ENCODE results near the gene NBEAL2. TPM values are rescaled to one million over a fixed set of nuclear protein-coding genes. Genes with fewer than 3 reads are reported as not detected.
A peak's percentile ranks its signal among the peaks of the same experiment; 100 is the strongest.

Gene NBEAL2
- total and polyA plus RNA-seq, 2 of the 8 experiments (the other 6 are each of a cell fraction or from before 2014, with no cell fraction given) = 27.3 to 46.9 TPM

- Histone ChIP-seq H3K79me2 (ENCODE audit: control insufficient read depth in 1 of 2, insufficient read depth in 2 of 2, low read length in 2 of 2) (peaks cover 5 to 75% of the 10 kb centered on the region in 2 experiments), H3K4ac (replicated peaks; ENCODE audit: insufficient read length, low read depth, low read length) (peak overlapping the region; percentile 11), H3K9ac (replicated peaks in 1 of 4; ENCODE audit: extremely low read depth in 1 of 4, low read depth in 3 of 4, low read length in 3 of 4) (no peak overlapping the region), H2BK15ac (ENCODE audit: low read length) (no peak overlapping the region), H2BK5ac (ENCODE audit: low read depth, low read length) (no peak overlapping the region), H3K4me1 (replicated peaks in 1 of 4; ENCODE audit: control insufficient read depth in 3 of 4, insufficient read depth in 4 of 4, low read length in 3 of 4) (peaks cover 5 to 14% (median 7%) of the 10 kb centered on the region in 4 experiments; a peak in 5 of 7 replicates), H3K18ac (ENCODE audit: extremely low read depth, low read length) (no peak overlapping the region), H4K20me1 (replicated peaks in 1 of 2; ENCODE audit: control insufficient read depth in 1 of 2, insufficient read depth in 2 of 2, low read length in 2 of 2) (peaks cover 25 to 35% of the 10 kb centered on the region in 2 experiments), H3K23me2 (ENCODE audit: low read depth, low read length) (no peaks in the 10 kb centered on the region; the same call in 1 of the 2 replicates), H2BK120ac (replicated peaks; ENCODE audit: low read depth, low read length) (no peak overlapping the region), H3K4me3 (ENCODE audit: extremely low read depth in 1 of 4, insufficient read depth in 2 of 4, low read depth in 3 of 4, low read length in 4 of 4) (no peak overlapping the region), H2AK5ac (ENCODE audit: low read depth, low read length) (no peak overlapping the region), H3K9me3 (ENCODE audit: insufficient read depth in 2 of 2, low read depth in 1 of 2, low read length in 1 of 2) (no peaks in the 10 kb centered on the region), H4K5ac (ENCODE audit: insufficient read length, low read depth, low read length) (no peak overlapping the region), H3K27ac (ENCODE audit: low read depth, low read length) (no peak overlapping the region), H3K79me1 (ENCODE audit: low read depth, low read length) (peaks cover 32% of the 10 kb centered on the region), H4K91ac (replicated peaks; ENCODE audit: insufficient read length, low read length) (no peak overlapping the region), H3K36me3 (ENCODE audit: control insufficient read depth in 2 of 4, insufficient read depth in 4 of 4, low read length in 3 of 4) (peaks cover 2 to 12% (median 4%) of the 10 kb centered on the region in 4 experiments; a peak in 6 of 8 replicates), H2AFZ (ENCODE audit: low read length) (no peak overlapping the region), H3K56ac (replicated peaks; ENCODE audit: insufficient read length, low read depth, low read length) (no peak overlapping the region), H3K4me2 (ENCODE audit: insufficient read depth in 1 of 2, low read depth in 2 of 2, low read length in 2 of 2) (no peak overlapping the region), H2BK12ac (ENCODE audit: low read depth, low read length) (no peak overlapping the region), H3K14ac (ENCODE audit: insufficient read length) (no peak overlapping the region), H2BK20ac (ENCODE audit: low read length) (no peak overlapping the region), H4K8ac (ENCODE audit: extremely low read depth, insufficient read depth, low read length) (no peak overlapping the region), H3K23ac (ENCODE audit: insufficient read length) (no peak overlapping the region), H3K27me3 (replicated peaks in 1 of 4; ENCODE audit: control insufficient read depth in 3 of 4, extremely low read depth in 1 of 4, insufficient read depth in 3 of 4, low read length in 3 of 4) (no peaks in the 10 kb centered on the region)
- FAIRE-seq = no peak
- 88% methylated on average over 7 of the region's 7 CpGs; no CpG with 5 or more reads in 1 of the 2 experiments for WGBS, 2 experiments (ENCODE audit: extremely low coverage in 1 of 2, insufficient coverage in 1 of 2, insufficient read length in 1 of 2, insufficient replicate concordance in 2 of 2, low coverage in 1 of 2, low lambda C conversion rate in 2 of 2, missing lambda C conversion rate in 1 of 2)
- TF ChIP-seq TAF7 (optimal IDR thresholded peaks at IDR 0.05; ENCODE audit: borderline replicate concordance, low read depth, low read length) (no peak), BRCA1 (IDR thresholded peaks at IDR 0.05; ENCODE audit: low read depth, low read length) (no peak), SIN3A (conservative IDR thresholded peaks at IDR 0.05 in 1 of 2, IDR thresholded peaks at IDR 0.05 in 1 of 2; ENCODE audit: low read depth in 1 of 2, low read length in 2 of 2) (no peak), CHD2 (IDR thresholded peaks at IDR 0.05; ENCODE audit: low read length) (no peak), EGR1 (IDR thresholded peaks at IDR 0.05; ENCODE audit: borderline replicate concordance, low read depth, low read length) (no peak), TCF12 (IDR thresholded peaks at IDR 0.05; ENCODE audit: low read depth, low read length) (no peak), EZH2 (IDR thresholded peaks at IDR 0.05; ENCODE audit: low read depth, low read length, severe bottlenecking) (no peak), CTBP2 (IDR thresholded peaks at IDR 0.05; ENCODE audit: borderline replicate concordance, insufficient read depth, insufficient read length, low read length) (no peak), ATF3 (IDR thresholded peaks at IDR 0.05; ENCODE audit: insufficient read depth, low read depth, low read length) (no peak), CBX8 (IDR thresholded peaks at IDR 0.05; ENCODE audit: borderline replicate concordance, low read depth, low read length) (no peak), KDM1A (IDR thresholded peaks at IDR 0.05; ENCODE audit: borderline replicate concordance, low read length) (no peak), JUND (IDR thresholded peaks at IDR 0.05; ENCODE audit: low read length) (no peak), TBP (IDR thresholded peaks at IDR 0.05; ENCODE audit: low read depth, low read length) (no peak)
- POLR2A ChIA-PET (ENCODE audit: partially characterized antibody) = interaction anchor here (0.8 to 2.2 kb wide), 6 partner anchors 9 to 418 kb away, joined by 3 to 6 read pairs (median 4); partner anchors contain the start of gene CCDC12
- CTCF ChIA-PET (ENCODE audit: partially characterized antibody) = interaction anchor here (0.7 to 2.0 kb wide), 6 partner anchors 11 to 56 kb away, joined by 3 to 11 read pairs (median 4); no protein-coding TSS in a partner anchor
- no peak for DNase-seq (ENCODE audit: low read depth in 1 of 2, low spot score in 2 of 2)
These were observed 37.4 kb upstream of the NBEAL2 start for GRCh38 chr3:46942076-46942475.
